HG02943 (cell line): Measurements from ENCODE around the gene MRPL40.

Experiments used
- ATAC-seq: cut with Tn5 transposase; IDR thresholded peaks from one replicate; pipeline ENCODE4 v1.9.1; 2021; ENCODE audit warnings: mild to moderate bottlenecking, low read depth, moderate library complexity; ENCODE audit not compliant: unreplicated experiment

Gene MRPL40

GRCh38 chr22:19406281-19406811 lies 26.0 kb upstream of the MRPL40 start:
- no peak for ATAC-seq

DNA sequence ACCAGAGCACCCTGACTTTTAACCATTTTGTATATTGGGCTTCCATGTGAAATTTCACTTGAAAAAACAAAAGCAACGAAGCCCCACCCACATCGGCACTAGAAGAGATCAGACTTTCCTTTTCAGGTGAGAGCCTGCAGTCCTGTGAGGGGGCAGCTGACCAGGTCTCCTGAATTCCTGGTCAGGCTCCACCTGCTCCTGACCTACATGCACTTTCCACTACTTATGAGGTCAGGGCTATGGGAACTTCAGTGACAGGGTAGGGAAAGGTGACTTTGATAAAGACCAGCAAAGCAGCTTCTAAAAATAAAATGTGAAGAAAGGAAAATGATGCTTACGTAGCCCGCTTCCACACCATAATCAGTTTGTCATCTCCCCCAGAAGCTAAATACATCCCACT lies 25.5 kb upstream of the MRPL40 start:
- ATAC-seq, result no peak

DNA sequence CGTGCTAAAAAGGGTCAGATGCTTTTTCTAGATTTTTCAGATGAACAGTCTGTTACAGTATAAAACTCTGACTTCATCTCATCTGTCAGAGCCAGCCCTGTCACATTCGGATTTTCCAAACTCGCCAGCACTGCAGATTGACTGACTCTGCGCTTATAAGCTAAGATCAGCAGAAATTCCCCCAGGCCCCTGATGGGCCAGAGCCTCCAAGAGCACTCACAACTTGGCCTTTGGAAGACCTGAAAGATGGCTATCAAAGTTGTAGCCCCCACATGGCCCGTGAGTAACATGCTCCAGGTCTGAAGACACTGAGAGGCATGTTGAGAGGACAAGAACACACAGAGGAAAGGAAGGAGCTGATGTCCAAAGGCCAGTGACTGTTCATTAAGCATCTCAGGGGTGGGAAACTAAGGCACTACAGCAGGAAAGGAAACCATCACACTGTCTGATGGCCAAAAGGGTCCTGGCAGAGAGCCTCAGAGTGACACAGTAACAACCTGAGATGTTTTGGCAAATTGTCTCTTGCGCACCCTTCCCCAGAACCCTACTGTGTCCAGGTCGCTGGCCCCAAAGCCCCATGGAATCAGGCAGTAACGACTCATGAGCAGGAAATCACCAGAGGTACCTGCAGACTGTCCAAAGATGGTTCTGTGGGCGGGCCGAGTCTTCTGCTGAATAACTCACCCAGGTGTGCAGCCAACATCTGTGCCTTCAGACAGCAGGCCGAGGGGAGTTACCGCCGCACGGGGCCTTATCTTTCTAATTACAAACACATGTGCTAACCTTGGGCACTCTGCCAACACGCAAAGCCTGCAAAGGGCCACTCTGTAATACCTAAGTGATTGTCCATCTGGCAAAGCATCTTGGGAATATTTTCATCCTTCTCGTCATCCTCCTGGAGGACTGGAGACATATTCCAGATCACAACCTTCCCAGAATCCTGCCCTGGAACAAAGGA lies 24.4 kb upstream of the MRPL40 start:
- no peak for ATAC-seq

DNA sequence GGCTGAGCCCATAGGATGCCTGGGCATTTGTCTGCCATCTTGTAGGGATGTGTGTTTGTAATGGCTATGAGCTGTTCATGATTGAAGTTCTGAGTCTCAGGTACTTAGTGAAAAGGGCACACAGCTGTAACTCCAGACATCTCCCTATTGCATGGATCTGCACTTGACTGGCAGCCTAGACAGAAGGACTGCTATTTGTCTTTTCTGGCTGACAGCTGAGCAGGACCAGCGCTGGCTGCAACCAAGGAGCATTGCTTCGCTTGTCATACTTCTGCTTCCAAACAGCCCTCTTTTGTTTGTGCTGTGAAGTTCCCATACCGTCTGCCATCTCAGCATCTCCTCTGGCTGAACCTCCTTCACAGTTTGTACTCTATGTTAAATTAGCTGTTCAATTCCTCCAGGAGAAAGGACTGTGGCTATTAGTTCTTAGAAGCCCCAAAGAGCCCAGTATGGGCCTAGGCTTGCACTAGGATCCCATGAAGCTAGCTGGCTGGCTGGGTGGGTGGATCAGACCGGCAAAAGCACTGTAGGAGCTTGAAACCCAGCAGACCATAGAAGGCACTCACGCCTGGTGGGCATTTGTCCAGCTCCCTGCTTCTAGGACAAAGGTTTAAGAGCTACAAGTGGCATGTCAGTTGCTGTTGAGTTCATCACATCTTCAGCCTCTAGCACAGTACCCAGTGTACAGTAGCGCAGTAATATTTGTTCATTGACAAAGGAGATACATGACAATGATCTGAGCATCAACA lies 21.2 kb upstream of the MRPL40 start:
- no peak for ATAC-seq

GRCh38 chr22:19411690-19412045 lies 20.7 kb upstream of the MRPL40 start:
- no peak for ATAC-seq

DNA sequence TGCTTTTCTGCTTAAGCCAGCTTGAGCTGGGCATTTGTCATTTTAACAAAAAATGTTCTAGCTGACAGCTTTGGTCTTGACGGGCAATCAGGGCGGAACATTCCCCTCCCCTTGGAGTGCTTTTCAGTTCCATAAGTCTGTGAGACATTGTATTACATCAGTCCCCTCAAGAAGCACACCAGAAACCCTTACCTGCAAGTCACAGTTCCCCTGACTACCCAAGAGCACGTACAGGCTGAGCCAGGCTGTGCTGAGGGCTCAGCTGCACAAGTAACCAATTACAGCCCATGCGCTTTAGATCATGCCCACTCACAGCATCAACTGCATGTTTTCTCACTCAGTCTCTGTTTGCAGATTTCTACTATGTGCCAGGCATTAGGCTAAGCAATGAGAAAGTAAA lies 19.9 kb upstream of the MRPL40 start:
- ATAC-seq, result no peak

DNA sequence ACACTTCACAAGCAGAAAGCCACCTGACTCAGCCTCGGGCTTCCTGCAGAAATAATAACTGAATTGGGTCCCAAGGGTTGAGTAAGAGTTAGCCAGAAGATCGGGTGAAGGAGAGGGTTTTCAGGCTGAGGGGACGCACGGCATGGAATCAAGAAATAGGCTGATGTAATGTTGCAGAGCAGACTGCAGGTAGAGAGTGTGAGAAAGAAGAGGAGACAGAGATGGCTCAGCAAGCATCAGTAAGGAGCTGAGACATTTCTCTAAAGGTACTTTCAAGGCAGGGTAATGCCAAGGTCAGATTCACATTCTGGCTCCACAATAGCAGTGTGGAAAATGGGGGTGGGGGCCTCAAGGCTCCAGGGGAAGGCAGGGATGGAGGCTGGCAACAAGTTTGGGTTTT lies 19.4 kb upstream of the MRPL40 start:
- ATAC-seq, result no peak

DNA sequence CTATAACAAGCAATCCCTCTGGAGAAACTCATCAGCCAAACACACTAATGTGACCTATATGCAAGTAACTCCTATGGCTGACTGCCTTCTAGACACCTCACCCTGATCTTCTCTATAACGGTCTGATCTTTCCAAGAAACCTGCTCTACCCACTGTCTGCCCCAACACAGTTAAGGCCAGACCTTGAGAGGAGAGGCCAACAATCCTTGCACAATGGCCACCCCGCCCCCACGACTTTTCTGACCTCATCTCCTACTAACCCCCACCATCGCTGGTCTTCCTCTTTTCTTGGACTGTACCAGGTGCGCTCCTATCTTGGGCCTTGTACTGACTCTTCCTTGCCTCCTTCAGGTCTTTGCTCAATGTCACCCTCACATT lies 13.3 kb upstream of the MRPL40 start:
- ATAC-seq, result no peak

DNA sequence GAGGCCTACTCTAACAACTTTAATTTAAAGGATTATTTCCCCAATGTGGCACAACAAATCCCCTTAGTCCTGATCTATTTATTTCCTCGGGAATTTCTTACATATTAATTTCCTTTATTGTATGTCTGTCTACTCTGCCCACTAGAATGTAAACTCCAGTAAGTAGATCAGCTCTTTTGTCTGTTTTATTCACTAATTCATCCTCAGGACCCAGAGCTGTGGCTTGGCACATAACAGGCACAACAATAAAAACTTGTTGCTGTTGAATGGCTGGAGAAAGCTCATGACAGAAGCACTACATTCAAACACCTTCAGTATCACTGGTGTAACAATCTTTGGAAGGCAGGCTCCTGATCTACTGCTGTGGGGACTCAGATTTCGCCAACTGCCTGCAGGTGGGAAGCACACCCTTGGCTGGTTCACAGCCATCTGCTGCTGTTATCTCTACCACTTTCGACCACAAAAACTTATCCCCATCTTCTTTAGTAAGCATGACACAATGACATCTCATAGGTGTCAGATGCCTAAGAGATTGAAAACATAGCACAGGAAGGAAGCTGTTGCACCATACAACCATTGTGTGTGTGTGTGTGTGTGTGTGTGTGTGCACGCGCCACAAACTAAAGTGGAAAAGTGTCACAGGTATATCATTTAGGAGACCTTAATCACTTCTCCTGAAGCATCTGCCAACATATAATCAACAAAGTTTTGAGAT lies 12.7 kb upstream of the MRPL40 start:
- no peak for ATAC-seq

- no peak for ATAC-seq
Observed at GRCh38 chr22:19420321-19420720, 12.0 kb upstream of the MRPL40 start.

GRCh38 chr22:19422440-19423301 lies 9.7 kb upstream of the MRPL40 start:
- ATAC-seq, result no peak

DNA sequence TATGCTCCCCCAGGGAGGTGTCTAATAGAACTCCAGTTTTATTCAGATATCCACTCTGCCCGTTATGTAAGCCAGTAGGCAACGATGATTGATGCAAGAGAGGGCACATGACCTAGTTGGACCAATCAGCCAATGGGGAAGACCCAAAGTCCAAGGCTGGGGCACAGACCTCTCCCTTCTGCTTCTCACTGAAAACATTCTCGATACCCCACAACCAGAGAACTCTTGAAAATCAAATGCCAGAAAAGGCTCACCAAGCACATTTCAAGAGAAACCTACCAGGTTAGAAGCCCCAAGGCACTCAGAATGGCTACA lies 8.2 kb upstream of the MRPL40 start:
- no peak for ATAC-seq

DNA sequence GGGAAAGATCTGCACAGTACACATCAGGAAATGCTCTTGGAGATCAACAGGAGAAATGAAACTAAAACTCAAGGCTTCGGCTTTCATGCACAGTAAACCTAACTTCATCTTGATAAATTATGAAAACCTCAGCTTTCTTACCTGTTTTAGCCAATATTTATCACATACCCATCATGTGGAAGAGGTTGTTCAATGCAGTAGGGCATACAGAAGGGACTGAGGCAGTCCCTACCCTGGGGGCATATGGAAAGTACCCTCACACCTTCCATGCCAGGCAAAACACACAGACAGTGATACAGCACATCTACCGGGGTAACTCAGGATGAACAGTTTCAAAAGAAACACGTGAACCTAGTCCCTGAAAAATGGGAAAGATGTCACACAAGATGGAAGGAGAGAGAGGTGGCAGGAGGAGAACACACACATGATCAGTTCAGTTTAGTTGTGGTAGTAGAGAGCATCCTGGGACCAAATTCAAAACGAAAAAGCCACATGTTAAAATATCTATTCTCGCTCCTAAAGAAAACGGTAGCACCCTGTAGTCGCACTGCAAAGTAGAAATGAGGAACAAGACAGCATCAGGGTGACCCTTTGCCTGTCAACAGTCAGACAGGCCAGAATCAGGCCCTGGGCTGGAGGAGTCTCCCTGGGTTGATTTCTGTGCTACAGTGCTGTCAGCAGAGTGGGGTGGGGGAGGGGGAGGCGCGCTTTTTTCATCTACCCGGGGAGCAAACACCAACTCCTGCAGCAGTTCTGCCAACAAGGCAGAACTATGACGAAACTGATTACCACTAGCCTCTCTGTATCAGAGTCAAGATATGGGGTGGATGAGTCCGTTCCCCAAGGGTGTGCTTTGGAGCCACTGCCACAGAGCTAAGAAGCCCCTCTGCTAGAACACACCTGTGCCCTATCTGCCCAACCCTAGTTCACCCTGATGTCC lies 2.1 kb upstream of the MRPL40 start:
- no peak for ATAC-seq

DNA sequence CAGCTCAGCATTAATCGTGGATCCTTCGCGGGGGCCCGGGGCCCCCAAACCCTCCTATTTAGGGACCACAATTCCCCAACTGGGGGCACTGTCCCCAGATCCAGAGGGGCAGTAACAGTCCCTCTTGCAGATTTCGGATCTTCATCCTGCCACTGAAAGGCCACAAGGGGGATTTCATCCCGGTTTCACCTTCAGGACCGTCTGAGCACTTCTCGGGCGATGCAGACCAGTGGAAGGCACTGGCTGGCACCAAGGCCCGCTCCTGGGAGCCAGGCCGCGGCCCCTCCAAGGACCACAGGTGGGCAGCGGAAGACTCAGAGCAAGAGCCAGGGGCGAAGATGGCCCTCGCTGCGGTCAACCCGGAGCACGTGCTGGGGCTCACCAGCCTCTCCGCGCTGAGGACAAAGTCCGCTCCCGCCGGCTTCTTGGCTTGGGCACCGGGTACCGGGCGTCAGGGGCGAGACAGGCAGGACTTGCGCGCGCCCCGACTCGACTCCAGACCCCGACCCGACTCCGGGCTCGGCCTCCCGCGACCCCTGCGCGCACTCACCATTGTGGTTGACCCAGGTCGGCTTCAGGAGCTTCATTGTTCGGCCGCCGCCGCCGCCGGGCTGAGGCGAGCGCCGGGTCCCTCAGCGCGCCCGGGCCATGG lies 1.3 kb upstream of the MRPL40 start:
- ATAC-seq, result no peak

GRCh38 chr22:19431649-19432132 lies 654 bp upstream of the MRPL40 start, which contains the start of gene HIRA:
Gene HIRA, minus strand, starts transcription at chr22:19431733. Its CDS starts 257 bp downstream, at chr22:19431476.
- ATAC-seq, result peak; percentile 47

GRCh38 chr22:19434401-19434800 lies 2.1 kb downstream of the MRPL40 start:
- ATAC-seq, result no peak

- no peak for ATAC-seq
Observed at GRCh38 chr22:19434829-19435580, 2.7 kb downstream of the MRPL40 start.
